H9 (cell line): ENCODE measurements around the gene LAMC1. TPM values are rescaled to one million over a fixed set of nuclear protein-coding genes. Genes with fewer than 3 reads are reported as not detected.
A peak's percentile ranks its signal among the peaks of the same experiment; 100 is the strongest.

Source experiments
- DNase-seq: peaks from one replicate; pipeline ENCODE4 v3.0.0-alpha.2; 2017
- H2AFZ ChIP-seq: one replicate; pipeline ENCODE4 v1.6.1; 2013; ENCODE audit warnings: mild to moderate bottlenecking, low read length, control low read depth, moderate library complexity
- H2AK5ac ChIP-seq: 2 replicates; pipeline ENCODE4 v1.6.1; 2013; ENCODE audit warnings: low read length, control low read depth, mixed read lengths; ENCODE audit not compliant: insufficient read length
- H2BK120ac ChIP-seq: one replicate; pipeline ENCODE4 v1.6.1; 2013; ENCODE audit warnings: low read depth, mild to moderate bottlenecking, low read length, control low read depth, inconsistent platforms; ENCODE audit not compliant: poor library complexity, severe bottlenecking
- H2BK12ac ChIP-seq: 2 replicates; pipeline ENCODE4 v1.6.1; 2013; ENCODE audit warnings: low read length, control low read depth, mixed read lengths, low read depth; ENCODE audit not compliant: insufficient read length
- H2BK15ac ChIP-seq: 2 replicates; pipeline ENCODE4 v1.6.1; 2013; ENCODE audit warnings: low read depth, low read length, control low read depth
- H2BK20ac ChIP-seq: one replicate; pipeline ENCODE4 v1.6.1; 2013; ENCODE audit warnings: low read depth, mild to moderate bottlenecking, low read length, control low read depth, inconsistent platforms; ENCODE audit not compliant: poor library complexity, severe bottlenecking
- H2BK5ac ChIP-seq: 2 replicates; pipeline ENCODE4 v1.6.1; 2013; ENCODE audit warnings: low read length, control low read depth, mixed read lengths; ENCODE audit not compliant: insufficient read length
- H3K14ac ChIP-seq: 2 replicates; pipeline ENCODE4 v1.6.1; 2013; ENCODE audit warnings: low read length, control low read depth; ENCODE audit not compliant: insufficient read depth
- H3K18ac ChIP-seq: 2 replicates; pipeline ENCODE4 v1.6.1; 2013; ENCODE audit warnings: low read depth, mild to moderate bottlenecking, mixed read lengths, low read length, control low read depth; ENCODE audit not compliant: insufficient read length
- H3K23ac ChIP-seq: 2 replicates; pipeline ENCODE4 v1.6.1; 2013; ENCODE audit warnings: low read length, control low read depth, mixed read lengths, low read depth; ENCODE audit not compliant: insufficient read length
- H3K23me2 ChIP-seq: 2 replicates; pipeline ENCODE4 v1.6.1; 2013; ENCODE audit warnings: low read depth, mild to moderate bottlenecking, mixed read lengths, low read length, control low read depth; ENCODE audit not compliant: insufficient read length, poor library complexity, severe bottlenecking
- H3K27ac ChIP-seq: 2 replicates; pipeline ENCODE4 v1.5.1; 2013; ENCODE audit warnings: low read length, control low read depth, mixed read lengths, low read depth; ENCODE audit not compliant: insufficient read length
- H3K27me3 ChIP-seq: 2 replicates; pipeline ENCODE4 v1.6.1; 2013; ENCODE audit warnings: low read length, control low read depth, inconsistent platforms; ENCODE audit not compliant: insufficient read depth
- H3K4ac ChIP-seq: 2 replicates; pipeline ENCODE4 v1.6.1; 2013; ENCODE audit warnings: low read depth, mild to moderate bottlenecking, control low read depth, inconsistent platforms, low read length, moderate library complexity
- H3K4me1 ChIP-seq: 2 replicates; pipeline ENCODE4 v1.6.1; 2013; ENCODE audit warnings: low read length, control low read depth, inconsistent platforms; ENCODE audit not compliant: insufficient read depth
- H3K4me2 ChIP-seq: 2 replicates; pipeline ENCODE4 v1.6.1; 2013; ENCODE audit warnings: low read length, control low read depth, mixed read lengths; ENCODE audit not compliant: insufficient read length, insufficient read depth
- H3K56ac ChIP-seq: 2 replicates; pipeline ENCODE4 v1.6.1; 2013; ENCODE audit warnings: low read depth, mild to moderate bottlenecking, mixed read lengths, low read length, control low read depth; ENCODE audit not compliant: insufficient read length
- H3K79me1 ChIP-seq: 2 replicates; pipeline ENCODE4 v1.6.1; 2013; ENCODE audit warnings: low read depth, mild to moderate bottlenecking, moderate library complexity, low read length, control low read depth, inconsistent platforms; ENCODE audit not compliant: insufficient read depth, poor library complexity, severe bottlenecking
- H3K79me2 ChIP-seq: 2 replicates; pipeline ENCODE4 v1.6.1; 2013; ENCODE audit warnings: low read length, control low read depth, inconsistent platforms; ENCODE audit not compliant: insufficient read depth
- H3K9ac ChIP-seq: 2 replicates; pipeline ENCODE4 v1.6.1; 2013; ENCODE audit warnings: low read length, control low read depth, mixed read lengths; ENCODE audit not compliant: insufficient read length; ENCODE audit errors: extremely low read depth
- H3K9me3 ChIP-seq: one replicate; pipeline ENCODE4 v1.6.1; 2013; ENCODE audit warnings: low read depth, low read length, inconsistent platforms; ENCODE audit not compliant: control insufficient read depth
- H3T11ph ChIP-seq: one replicate; pipeline ENCODE4 v1.6.1; 2013; ENCODE audit warnings: mild to moderate bottlenecking, low read length, control low read depth, inconsistent platforms
- H4K20me1 ChIP-seq: one replicate; pipeline ENCODE4 v1.6.1; 2013; ENCODE audit not compliant: control insufficient read depth, insufficient read length, insufficient read depth
- H4K5ac ChIP-seq: 2 replicates; pipeline ENCODE4 v1.6.1; 2013; ENCODE audit warnings: low read depth, mild to moderate bottlenecking, mixed read lengths, low read length, control low read depth; ENCODE audit not compliant: insufficient read length
- H4K8ac ChIP-seq: replicated peaks from 2 replicates; pipeline ENCODE4 v1.6.1; 2013; ENCODE audit warnings: low read length, control low read depth, mixed read lengths, low read depth; ENCODE audit not compliant: insufficient read length
- H4K91ac ChIP-seq: 2 replicates; pipeline ENCODE4 v1.6.1; 2013; ENCODE audit warnings: low read depth, mild to moderate bottlenecking, moderate library complexity, mixed read lengths, low read length, control low read depth; ENCODE audit not compliant: insufficient read length
- H3K27ac Mint-ChIP-seq, 3 experiments: 2 replicates in 2 of 3; 3 replicates in 1 of 3; pipeline ENCODE4 v1.8.0; 2020 to 2021; ENCODE audit warnings: mixed read lengths in 3 of 3, mild to moderate bottlenecking in 1 of 3, moderate library complexity in 1 of 3
- H3K27me3 Mint-ChIP-seq: 2 replicates; pipeline ENCODE4 v1.8.0; 2021; ENCODE audit warnings: low read depth, mild to moderate bottlenecking, moderate library complexity, mixed read lengths
- H3K36me3 Mint-ChIP-seq, 3 experiments: 2 replicates in 2 of 3; 3 replicates in 1 of 3; pipeline ENCODE4 v1.8.0; 2020 to 2021; ENCODE audit warnings: low read depth in 3 of 3, mixed read lengths in 3 of 3; ENCODE audit not compliant: insufficient read depth in 1 of 3
- H3K4me1 Mint-ChIP-seq, 2 experiments: 2 replicates each; pipeline ENCODE4 v1.8.0; 2020; ENCODE audit warnings: mixed read lengths in 2 of 2
- H3K4me3 Mint-ChIP-seq, 2 experiments: 2 replicates in 1 of 2; 3 replicates in 1 of 2; pipeline ENCODE4 v1.8.0; 2020 to 2021; ENCODE audit warnings: mild to moderate bottlenecking in 2 of 2, mixed read lengths in 2 of 2, moderate library complexity in 1 of 2
- H3K9me3 Mint-ChIP-seq, 2 experiments: 2 replicates in 1 of 2; 3 replicates in 1 of 2; pipeline ENCODE4 v1.8.0; 2020; ENCODE audit warnings: mild to moderate bottlenecking in 2 of 2, mixed read lengths in 2 of 2, moderate library complexity in 1 of 2
- WGBS: extraction: QIAGEN DNeasy Blood & Tissue Kit; methylation state at CpG from one replicate; pipeline ENCODE4 v1.1.7; 2013; ENCODE audit warnings: missing lambda C conversion rate, low lambda C conversion rate, mixed read lengths; ENCODE audit not compliant: insufficient read length; ENCODE audit errors: extremely low coverage; 5-methylcytosine and 5-hydroxymethylcytosine counted together
- total RNA-seq: library from RNA; stranded (reverse); gene quantifications from 2 replicates; pipeline ENCODE4 v1.2.1, GENCODE V29; 2021
- TF ChIP-seq, protein P1 (sequence below): fragments of 200-600 bp; sonication (generic); conservative IDR thresholded peaks from 3 replicates; pipeline ENCODE4 v1.8.0; 2021; ENCODE audit warnings: antibody characterized with exemption, mild to moderate bottlenecking

Gene LAMC1
- total RNA-seq, 1 experiment from 2014 or later = 96.2 TPM

DNA sequence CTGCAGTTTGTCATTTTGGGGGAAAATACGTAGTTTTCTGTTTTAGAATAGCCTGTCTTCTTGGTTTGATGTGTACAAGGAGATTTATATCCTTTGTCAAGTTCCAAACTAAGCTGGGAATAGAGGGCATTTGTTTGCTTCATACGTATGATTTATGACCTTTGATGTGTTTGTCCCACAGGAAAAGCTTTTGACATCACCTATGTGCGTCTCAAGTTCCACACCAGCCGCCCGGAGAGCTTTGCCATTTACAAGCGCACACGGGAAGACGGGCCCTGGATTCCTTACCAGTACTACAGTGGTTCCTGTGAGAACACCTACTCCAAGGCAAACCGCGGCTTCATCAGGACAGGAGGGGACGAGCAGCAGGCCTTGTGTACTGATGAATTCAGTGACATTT is 79.9 kb downstream of the LAMC1 start:
- H3K9ac ChIP-seq = no peak overlapping the region
- no peak overlapping the region for H3K4ac ChIP-seq
- H3K36me3 Mint-ChIP-seq = peaks cover 0 to 10% (median 0%) of the 10 kb centered on the region in 3 experiments; a peak in 3 of 7 replicates
- H3K4me1 ChIP-seq = peaks cover 10% of the 10 kb centered on the region
- no peak overlapping the region for H2BK15ac ChIP-seq
- no peaks in the 10 kb centered on the region for H3K79me1 ChIP-seq
- H4K8ac ChIP-seq = no peak overlapping the region
- no peak overlapping the region for H2AFZ ChIP-seq
- H3K18ac ChIP-seq = no peak overlapping the region
- no peaks in the 10 kb centered on the region for H3K9me3 ChIP-seq
- TF ChIP-seq, protein P1, sequence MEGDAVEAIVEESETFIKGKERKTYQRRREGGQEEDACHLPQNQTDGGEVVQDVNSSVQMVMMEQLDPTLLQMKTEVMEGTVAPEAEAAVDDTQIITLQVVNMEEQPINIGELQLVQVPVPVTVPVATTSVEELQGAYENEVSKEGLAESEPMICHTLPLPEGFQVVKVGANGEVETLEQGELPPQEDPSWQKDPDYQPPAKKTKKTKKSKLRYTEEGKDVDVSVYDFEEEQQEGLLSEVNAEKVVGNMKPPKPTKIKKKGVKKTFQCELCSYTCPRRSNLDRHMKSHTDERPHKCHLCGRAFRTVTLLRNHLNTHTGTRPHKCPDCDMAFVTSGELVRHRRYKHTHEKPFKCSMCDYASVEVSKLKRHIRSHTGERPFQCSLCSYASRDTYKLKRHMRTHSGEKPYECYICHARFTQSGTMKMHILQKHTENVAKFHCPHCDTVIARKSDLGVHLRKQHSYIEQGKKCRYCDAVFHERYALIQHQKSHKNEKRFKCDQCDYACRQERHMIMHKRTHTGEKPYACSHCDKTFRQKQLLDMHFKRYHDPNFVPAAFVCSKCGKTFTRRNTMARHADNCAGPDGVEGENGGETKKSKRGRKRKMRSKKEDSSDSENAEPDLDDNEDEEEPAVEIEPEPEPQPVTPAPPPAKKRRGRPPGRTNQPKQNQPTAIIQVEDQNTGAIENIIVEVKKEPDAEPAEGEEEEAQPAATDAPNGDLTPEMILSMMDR = no peak
- H3K27ac ChIP-seq = no peak overlapping the region
- H3K79me2 ChIP-seq = peaks cover 2% of the 10 kb centered on the region; the same call in 1 of the 2 replicates
- H3T11ph ChIP-seq = no peak overlapping the region
- no peaks in the 10 kb centered on the region for H3K9me3 Mint-ChIP-seq
- no peaks in the 10 kb centered on the region for H3K27me3 Mint-ChIP-seq
- H2BK12ac ChIP-seq = no peak overlapping the region
- no peak overlapping the region for H4K5ac ChIP-seq
- no peak overlapping the region for H3K56ac ChIP-seq
- no CpG with 5 or more reads among the region's 11 CpGs for WGBS
- DNase-seq = no peak
- no peak overlapping the region for H3K4me3 Mint-ChIP-seq
- H4K20me1 ChIP-seq = no peaks in the 10 kb centered on the region
- peaks cover 4 to 17% of the 10 kb centered on the region in 2 experiments for H3K4me1 Mint-ChIP-seq
- H3K14ac ChIP-seq = no peak overlapping the region
- H3K27ac Mint-ChIP-seq = peak overlapping the region in 1 of 3 experiments; percentile 34; a peak in 1 of 7 replicates
- no peak overlapping the region for H4K91ac ChIP-seq
- no peaks in the 10 kb centered on the region for H3K27me3 ChIP-seq
- H2BK120ac ChIP-seq = no peak overlapping the region
- H2AK5ac ChIP-seq = no peak overlapping the region
- H3K4me2 ChIP-seq = no peak overlapping the region
- H3K23ac ChIP-seq = no peak overlapping the region
- H3K23me2 ChIP-seq = no peaks in the 10 kb centered on the region
- H2BK5ac ChIP-seq = no peak overlapping the region
- no peak overlapping the region for H2BK20ac ChIP-seq
